NCI-H2029 treated with DMSO at 0.1 percent for 48 hours (cell line): ENCODE results near the gene HARBI1.
"Not testable (repeated sequence)": the region's sequence is repeated elsewhere in the genome, so short reads cannot be mapped to it uniquely, and the experiment has no call there.

ENCODE experiments used
- DNase-seq: peaks from one replicate; lab custom pipeline; 2025; lab: John Stamatoyannopoulos, UW

Gene HARBI1

GRCh38 chr11:46597155-46597554 is 19.9 kb downstream of the HARBI1 start:
- DNase-seq, result no peak

- DNase-seq, result no peak
Measured at GRCh38 chr11:46594785-46595184, 22.2 kb downstream of the HARBI1 start.

- no peak for DNase-seq
Measured at GRCh38 chr11:46594374-46594700, 22.7 kb downstream of the HARBI1 start.

GRCh38 chr11:46593550-46594373 is 23.3 kb downstream of the HARBI1 start, which contains the start of gene AMBRA1:
Gene AMBRA1, minus strand, starts transcription at chr11:46594023. Its CDS starts 45,643 bp downstream, at chr11:46548380.
- DNase-seq, result peak; percentile 87

GRCh38 chr11:46590740-46591605 is 26.1 kb downstream of the HARBI1 start:
- no peak for DNase-seq

- DNase-seq, result no peak
Measured at GRCh38 chr11:46588915-46589314, 28.1 kb downstream of the HARBI1 start.

- no peak for DNase-seq
Measured at GRCh38 chr11:46588131-46588530, 28.9 kb downstream of the HARBI1 start.

- DNase-seq, result not testable (repeated sequence)
Measured at GRCh38 chr11:46583513-46583912, 33.5 kb downstream of the HARBI1 start.

- DNase-seq, result no peak
Measured at GRCh38 chr11:46582588-46582987, 34.4 kb downstream of the HARBI1 start.

GRCh38 chr11:46577058-46577457 is 40.0 kb downstream of the HARBI1 start:
- no peak for DNase-seq

GRCh38 chr11:46574656-46575055 is 42.4 kb downstream of the HARBI1 start:
- DNase-seq, result no peak

- DNase-seq, result no peak
Measured at GRCh38 chr11:46570790-46571398, 46.1 kb downstream of the HARBI1 start.

- peak; percentile 25 for DNase-seq
Measured at GRCh38 chr11:46565232-46565840, 51.7 kb downstream of the HARBI1 start.

GRCh38 chr11:46564459-46564858 is 52.6 kb downstream of the HARBI1 start:
- DNase-seq, result no peak

GRCh38 chr11:46562527-46562926 is 54.5 kb downstream of the HARBI1 start:
- DNase-seq, result no peak

- peak; percentile 85 for DNase-seq
Measured at GRCh38 chr11:46560300-46560991, 56.6 kb downstream of the HARBI1 start.

GRCh38 chr11:46559815-46560214 is 57.2 kb downstream of the HARBI1 start:
- no peak for DNase-seq

GRCh38 chr11:46557684-46558151 is 59.3 kb downstream of the HARBI1 start:
- DNase-seq, result no peak

- DNase-seq, result no peak
Measured at GRCh38 chr11:46555267-46556054, 61.6 kb downstream of the HARBI1 start.
